KMS-11 (cell line): ENCODE measurements around the gene ANKRD29.

Source experiments
- H2AFZ ChIP-seq: fragments of 200-600 bp; sonication (generic); 2 replicates; pipeline ENCODE4 v1.6.1; 2016; ENCODE audit warnings: antibody characterized with exemption, mixed run types, low read depth
- H3K27ac ChIP-seq: fragments of 200-600 bp; sonication (generic); 2 replicates; pipeline ENCODE4 v1.6.1; 2016; ENCODE audit warnings: mild to moderate bottlenecking, mixed run types
- H3K27me3 ChIP-seq: fragments of 200-600 bp; sonication (generic); 2 replicates; pipeline ENCODE4 v1.6.1; 2017; ENCODE audit warnings: mild to moderate bottlenecking, low read depth, mixed run types, moderate library complexity; ENCODE audit not compliant: insufficient read depth
- H3K36me3 ChIP-seq: fragments of 200-600 bp; sonication (generic); 2 replicates; pipeline ENCODE4 v1.6.1; 2017; ENCODE audit warnings: mild to moderate bottlenecking, mixed run types; ENCODE audit not compliant: insufficient read depth
- H3K4me1 ChIP-seq: fragments of 200-600 bp; sonication (generic); 2 replicates; pipeline ENCODE4 v1.6.1; 2016; ENCODE audit warnings: mild to moderate bottlenecking, low read depth, mixed run types; ENCODE audit not compliant: poor library complexity, severe bottlenecking
- H3K4me2 ChIP-seq: fragments of 200-600 bp; sonication (generic); 2 replicates; pipeline ENCODE4 v1.7.0; 2016; ENCODE audit warnings: mild to moderate bottlenecking, mixed run types
- H3K4me3 ChIP-seq: fragments of 200-600 bp; sonication (generic); IDR thresholded peaks from 2 replicates; pipeline ENCODE4 v1.6.1; 2017; ENCODE audit warnings: low read depth, low read length, mixed read lengths; ENCODE audit not compliant: insufficient read depth
- H3K79me2 ChIP-seq: fragments of 200-600 bp; sonication (generic); 2 replicates; pipeline ENCODE4 v1.6.1; 2016; ENCODE audit warnings: low read depth, mixed run types; ENCODE audit not compliant: insufficient read depth
- H3K9ac ChIP-seq: fragments of 200-600 bp; sonication (generic); 2 replicates; pipeline ENCODE4 v1.6.1; 2016; ENCODE audit warnings: mild to moderate bottlenecking, mixed run types
- H4K20me1 ChIP-seq: fragments of 200-600 bp; sonication (generic); 2 replicates; pipeline ENCODE4 v1.6.1; 2016; ENCODE audit warnings: mild to moderate bottlenecking, mixed run types; ENCODE audit not compliant: insufficient read depth
- TF ChIP-seq, protein P1 (sequence below): fragments of 200-600 bp; sonication (generic); conservative IDR thresholded peaks from 2 replicates; pipeline ENCODE4 v1.6.1; 2017; ENCODE audit warnings: low read depth, mild to moderate bottlenecking, antibody characterized with exemption, low read length, moderate library complexity, mixed read lengths

ANKRD29 gene

DNA sequence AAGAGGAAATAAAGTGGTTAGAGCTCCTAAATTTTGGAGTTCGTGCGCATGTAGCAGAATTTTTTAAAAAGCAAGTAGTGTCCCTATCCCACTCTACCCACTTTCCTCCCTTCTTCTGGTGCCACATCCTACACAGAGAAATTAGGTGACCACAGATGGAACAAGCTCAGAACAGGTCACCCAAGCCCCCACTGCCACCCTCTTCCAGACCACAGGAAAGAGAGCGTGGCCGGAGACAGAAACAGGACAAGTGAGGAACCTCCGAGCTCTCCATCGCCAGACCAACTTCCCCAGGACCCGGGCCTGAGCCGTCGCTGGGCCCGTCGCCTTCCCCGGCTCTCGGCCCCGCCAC is 76.8 kb downstream of the ANKRD29 start:
- H3K27ac ChIP-seq, result peak overlapping the region; percentile 92
- TF ChIP-seq, protein P1, sequence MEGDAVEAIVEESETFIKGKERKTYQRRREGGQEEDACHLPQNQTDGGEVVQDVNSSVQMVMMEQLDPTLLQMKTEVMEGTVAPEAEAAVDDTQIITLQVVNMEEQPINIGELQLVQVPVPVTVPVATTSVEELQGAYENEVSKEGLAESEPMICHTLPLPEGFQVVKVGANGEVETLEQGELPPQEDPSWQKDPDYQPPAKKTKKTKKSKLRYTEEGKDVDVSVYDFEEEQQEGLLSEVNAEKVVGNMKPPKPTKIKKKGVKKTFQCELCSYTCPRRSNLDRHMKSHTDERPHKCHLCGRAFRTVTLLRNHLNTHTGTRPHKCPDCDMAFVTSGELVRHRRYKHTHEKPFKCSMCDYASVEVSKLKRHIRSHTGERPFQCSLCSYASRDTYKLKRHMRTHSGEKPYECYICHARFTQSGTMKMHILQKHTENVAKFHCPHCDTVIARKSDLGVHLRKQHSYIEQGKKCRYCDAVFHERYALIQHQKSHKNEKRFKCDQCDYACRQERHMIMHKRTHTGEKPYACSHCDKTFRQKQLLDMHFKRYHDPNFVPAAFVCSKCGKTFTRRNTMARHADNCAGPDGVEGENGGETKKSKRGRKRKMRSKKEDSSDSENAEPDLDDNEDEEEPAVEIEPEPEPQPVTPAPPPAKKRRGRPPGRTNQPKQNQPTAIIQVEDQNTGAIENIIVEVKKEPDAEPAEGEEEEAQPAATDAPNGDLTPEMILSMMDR, result no peak
- peaks cover 50% of the 10 kb centered on the region for H3K79me2 ChIP-seq
- peak overlapping the region; percentile 73 for H3K4me3 ChIP-seq
- H3K4me1 ChIP-seq, result peaks cover 49% of the 10 kb centered on the region
- no peaks in the 10 kb centered on the region for H3K36me3 ChIP-seq
- peak overlapping the region; percentile 88 for H3K9ac ChIP-seq
- H2AFZ ChIP-seq, result peak overlapping the region; percentile 91
- no peaks in the 10 kb centered on the region for H3K27me3 ChIP-seq
- no peaks in the 10 kb centered on the region for H4K20me1 ChIP-seq
- H3K4me2 ChIP-seq, result peak overlapping the region; percentile 75

DNA sequence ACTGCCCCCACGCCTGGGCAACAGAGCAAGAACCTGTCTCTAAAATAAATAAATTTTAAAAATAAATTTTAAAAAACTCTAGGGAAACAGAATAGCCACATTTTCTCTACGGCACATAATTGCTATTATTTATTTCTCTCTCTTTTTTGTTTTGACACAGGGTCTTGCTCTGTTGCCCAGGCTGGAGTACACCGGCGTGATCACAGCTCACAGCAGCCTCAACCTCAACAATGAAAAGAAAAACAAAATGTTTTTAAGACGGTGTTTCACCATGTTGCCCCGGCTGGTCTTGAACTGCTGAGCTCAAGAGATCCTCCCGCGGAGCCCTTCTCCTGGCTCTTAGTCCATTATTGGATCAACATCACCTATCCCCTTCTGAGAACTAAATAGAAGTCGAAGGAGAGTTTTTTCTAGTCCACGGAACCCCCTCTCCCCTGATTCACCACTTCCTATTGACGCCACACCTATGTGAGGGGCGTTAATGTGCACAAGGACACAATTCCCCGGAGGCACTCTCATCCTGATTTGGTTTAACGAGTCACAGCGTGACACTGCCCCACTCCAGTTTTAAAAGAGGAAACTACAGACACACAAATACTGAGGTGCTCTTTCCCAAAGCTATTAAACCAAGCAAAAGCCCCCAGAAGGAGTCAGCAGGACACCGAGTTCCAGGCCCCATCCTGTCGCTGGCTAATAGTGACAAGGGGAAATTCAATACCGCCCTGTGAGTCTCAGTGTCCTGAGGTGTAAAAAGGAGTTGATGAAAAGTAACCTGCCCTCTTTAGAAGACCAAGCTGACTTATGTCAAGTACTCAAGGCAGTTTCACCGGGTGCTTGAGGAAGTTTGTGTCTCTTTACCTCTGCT is 77.5 kb downstream of the ANKRD29 start:
- no peaks in the 10 kb centered on the region for H4K20me1 ChIP-seq
- TF ChIP-seq, protein P1, result no peak
- no peaks in the 10 kb centered on the region for H3K27me3 ChIP-seq
- H3K79me2 ChIP-seq, result peaks cover 56% of the 10 kb centered on the region
- peak overlapping the region; percentile 91; the same call in 1 of the 2 replicates for H2AFZ ChIP-seq
- H3K27ac ChIP-seq, result peak overlapping the region; percentile 92
- H3K4me1 ChIP-seq, result peaks cover 55% of the 10 kb centered on the region
- H3K4me3 ChIP-seq, result peak overlapping the region; percentile 73
- peak overlapping the region; percentile 88; the same call in 1 of the 2 replicates for H3K9ac ChIP-seq
- H3K4me2 ChIP-seq, result peak overlapping the region; percentile 75
- no peaks in the 10 kb centered on the region for H3K36me3 ChIP-seq

DNA sequence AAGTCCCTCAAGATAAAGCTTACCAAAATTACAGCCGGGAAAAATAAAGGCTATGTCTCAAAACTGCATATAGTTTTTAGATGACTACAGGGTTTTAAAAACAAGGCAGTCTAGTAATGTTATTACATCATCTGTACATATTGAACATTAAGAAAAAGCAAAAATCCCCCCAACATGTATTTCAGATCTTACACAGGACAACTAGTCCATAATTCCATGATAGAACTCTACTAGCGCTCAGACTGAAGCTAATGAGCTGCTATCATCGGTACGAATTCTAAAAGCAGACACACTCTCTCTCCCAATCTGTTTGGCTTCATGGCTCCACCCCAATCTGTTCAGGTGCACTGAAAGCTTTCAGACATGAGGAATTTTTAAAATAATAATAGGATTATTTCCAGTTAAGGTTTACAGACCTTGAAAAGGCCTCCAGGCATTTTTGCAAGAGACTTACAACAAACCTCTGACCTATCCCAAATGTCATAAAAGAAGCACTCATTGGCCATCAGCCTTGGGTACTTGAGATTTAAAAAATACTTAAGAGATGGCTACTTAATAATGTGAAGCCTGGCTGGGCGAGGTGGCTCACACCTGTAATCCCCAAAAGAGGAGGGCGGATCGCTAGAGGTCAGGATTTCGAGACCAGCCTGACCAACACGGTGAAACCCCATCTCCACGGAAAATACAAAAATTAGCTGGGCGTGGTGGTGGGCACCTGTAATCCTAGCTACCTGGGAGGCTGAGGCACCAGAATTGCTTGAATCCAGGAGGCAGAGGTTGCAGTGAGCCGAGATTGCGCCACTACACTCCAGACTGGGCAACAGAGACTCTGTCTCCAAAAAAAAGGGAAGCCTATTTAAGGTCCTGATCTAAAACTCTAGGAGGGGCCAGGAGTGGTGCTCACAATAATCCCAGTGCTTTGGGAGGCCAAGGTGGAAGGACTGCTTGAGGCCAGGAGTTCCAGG is 78.4 kb downstream of the ANKRD29 start:
- Histone ChIP-seq H3K27ac (no peak overlapping the region), H2AFZ (no peak overlapping the region), H3K4me3 (no peak overlapping the region), H3K4me2 (peak overlapping the region; percentile 75; the same call in 1 of the 2 replicates), H3K9ac (no peak overlapping the region), H3K36me3 (no peaks in the 10 kb centered on the region), H3K4me1 (peaks cover 65% of the 10 kb centered on the region), H4K20me1 (no peaks in the 10 kb centered on the region), H3K79me2 (peaks cover 61% of the 10 kb centered on the region), H3K27me3 (no peaks in the 10 kb centered on the region)
- TF ChIP-seq, protein P1, result no peak

DNA sequence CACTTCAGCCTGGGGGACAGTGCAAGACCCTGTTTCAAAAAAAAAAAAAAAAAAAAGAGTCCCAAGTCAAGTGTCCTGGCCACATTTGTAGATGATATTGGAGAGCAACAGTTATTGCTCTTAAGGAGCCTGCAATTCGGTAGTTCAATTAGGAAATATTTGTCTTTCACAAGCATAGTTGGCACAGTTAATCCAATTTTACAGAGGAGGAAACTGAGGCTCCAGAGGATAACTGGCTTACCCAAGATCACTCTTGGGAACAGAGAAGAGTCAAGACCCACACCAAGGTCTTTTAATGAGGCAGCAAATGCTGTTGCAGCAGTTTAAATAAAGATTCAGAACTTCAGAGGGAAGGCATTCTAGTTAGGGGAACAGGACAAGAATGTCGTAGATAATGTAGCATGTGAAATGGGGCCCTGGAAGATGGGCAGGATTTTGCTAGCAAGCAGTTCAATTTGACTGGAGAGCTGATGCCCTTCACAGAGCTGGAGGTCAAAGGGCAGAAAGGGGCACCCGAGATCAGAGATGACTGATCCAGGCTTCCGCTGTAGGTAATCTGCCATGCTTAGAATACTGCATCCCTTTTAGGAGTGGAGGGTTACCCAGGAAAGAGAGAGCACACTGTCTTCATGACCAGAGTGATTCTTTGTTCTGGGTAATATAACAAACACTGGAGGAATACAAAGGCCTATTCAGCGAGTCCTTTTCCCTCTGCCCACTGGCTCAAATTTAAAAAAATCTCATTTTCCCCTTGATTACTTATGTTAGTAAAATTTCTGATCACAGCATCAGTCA is 79.4 kb downstream of the ANKRD29 start:
- H3K4me2 ChIP-seq, result no peak overlapping the region; the same call in 1 of the 2 replicates
- no peaks in the 10 kb centered on the region for H3K27me3 ChIP-seq
- no peak overlapping the region for H3K9ac ChIP-seq
- H3K36me3 ChIP-seq, result no peaks in the 10 kb centered on the region
- no peak overlapping the region for H3K27ac ChIP-seq
- no peak overlapping the region for H2AFZ ChIP-seq
- peaks cover 75% of the 10 kb centered on the region for H3K4me1 ChIP-seq
- TF ChIP-seq, protein P1, result no peak
- H4K20me1 ChIP-seq, result no peaks in the 10 kb centered on the region
- H3K79me2 ChIP-seq, result peaks cover 61% of the 10 kb centered on the region
- H3K4me3 ChIP-seq, result no peak overlapping the region
